Stomach (tissue), 4 donors: ENCODE measurements around the gene CDSN.

Source experiments
- CTCF ChIP-seq, 7 experiments: fragments of 450-650 bp in 4 of 7; fragments of 200-600 bp in 3 of 7; sonication (generic) in 3 of 7; IDR thresholded peaks; one replicate each; pipeline ENCODE4 v1.5.1; 2016 to 2019; ENCODE audit warnings: antibody characterized with exemption in 7 of 7, control low read depth in 2 of 7, mild to moderate bottlenecking in 1 of 7
- EP300 ChIP-seq: sonication (generic); formaldehyde crosslinking; IDR thresholded peaks from one replicate; pipeline ENCODE4 v1.6.1; 2017; ENCODE audit warnings: antibody characterized with exemption
- POLR2A ChIP-seq, 4 donors: fragments of 450-650 bp; IDR thresholded peaks; one replicate each; pipeline ENCODE4 v1.6.1; 2016; ENCODE audit warnings: antibody characterized with exemption in 4 of 4, control low read depth in 2 of 4, mild to moderate bottlenecking in 1 of 4, moderate library complexity in 1 of 4
- POLR2AphosphoS5 ChIP-seq, 3 donors: sonication (generic); formaldehyde crosslinking; IDR thresholded peaks; one replicate each; pipeline ENCODE4 v1.6.1; 2016; ENCODE audit warnings: antibody characterized with exemption in 3 of 3

GRCh38 chr6:31076611-31077010 lies 43.6 kb downstream of the CDSN start:
- TF ChIP-seq EP300 (no peak), POLR2AphosphoS5 (IDR thresholded peaks at IDR 0.05) (no peak), CTCF (IDR thresholded peaks at IDR 0.05) (no peak), POLR2A (IDR thresholded peaks at IDR 0.05) (no peak)
